WTC11 (cell line): ENCODE measurements around the gene COL4A2. TPM values are rescaled to one million over a fixed set of nuclear protein-coding genes. Genes with fewer than 3 reads are reported as not detected.

ENCODE experiments used
- ATAC-seq: fragments of 200-7000 bp; cut with Tn5 transposase; 2 replicates; pipeline ENCODE4 v1.10.0; 2021; ENCODE audit warnings: mild to moderate bottlenecking, moderate library complexity
- CTCF ChIA-PET: fragments of 300-600 bp; sonication (Branson Sonifier 250); formaldehyde crosslinking; loops from one replicate; lab custom pipeline; 2021; ENCODE audit warnings: antibody characterized with exemption; lab: Charles Lee
- POLR2A ChIA-PET: fragments of 350-600 bp; sonication (Branson Sonifier 250); formaldehyde crosslinking; loops from one replicate; lab custom pipeline; 2021; ENCODE audit warnings: antibody characterized with exemption; lab: Charles Lee
- DNase-seq: peaks from one replicate; pipeline ENCODE4 v3.0.0; 2021; ENCODE audit warnings: low spot score
- H3K27ac Mint-ChIP-seq: 2 replicates; pipeline ENCODE4 v1.8.0; 2021; ENCODE audit warnings: mixed read lengths
- H3K27me3 Mint-ChIP-seq: 2 replicates; pipeline ENCODE4 v1.8.0; 2021; ENCODE audit warnings: low read depth, mild to moderate bottlenecking, moderate library complexity, mixed read lengths
- H3K36me3 Mint-ChIP-seq: 2 replicates; pipeline ENCODE4 v1.8.0; 2021; ENCODE audit warnings: mixed read lengths
- H3K4me1 Mint-ChIP-seq: 2 replicates; pipeline ENCODE4 v1.8.0; 2022; ENCODE audit warnings: mixed read lengths
- H3K4me3 Mint-ChIP-seq: 2 replicates; pipeline ENCODE4 v1.8.0; 2021; ENCODE audit warnings: mild to moderate bottlenecking, moderate library complexity, mixed read lengths
- H3K9me3 Mint-ChIP-seq: 2 replicates; pipeline ENCODE4 v1.8.0; 2021; ENCODE audit warnings: mixed read lengths
- ESRRA ChIP-seq: sonication (generic); formaldehyde crosslinking; IDR thresholded peaks from 2 replicates; pipeline ENCODE4 v1.8.1; 2022; ENCODE audit warnings: mild to moderate bottlenecking, missing genetic modification reagents, borderline replicate concordance
- ETV6 ChIP-seq: sonication (generic); formaldehyde crosslinking; IDR thresholded peaks from 2 replicates; pipeline ENCODE4 v1.8.1; 2022; ENCODE audit warnings: mild to moderate bottlenecking, missing genetic modification reagents
- FOXP1 ChIP-seq: sonication (generic); formaldehyde crosslinking; IDR thresholded peaks from 2 replicates; pipeline ENCODE4 v1.8.0; 2022; ENCODE audit warnings: missing genetic modification reagents, mild to moderate bottlenecking, moderate library complexity, borderline replicate concordance
- JAZF1 ChIP-seq: fragments of 250-450 bp; sonication (Bioruptor Pico); IDR thresholded peaks from 2 replicates; pipeline ENCODE4 v1.9.0; 2021; ENCODE audit warnings: moderate library complexity, mild to moderate bottlenecking, inconsistent platforms
- MXD4 ChIP-seq: fragments of 250-450 bp; sonication (Bioruptor Pico); IDR thresholded peaks from 2 replicates; pipeline ENCODE4 v1.8.0; 2021; ENCODE audit warnings: mild to moderate bottlenecking, moderate library complexity, borderline replicate concordance
- NR1H2 ChIP-seq: sonication (generic); formaldehyde crosslinking; IDR thresholded peaks from 2 replicates; pipeline ENCODE4 v1.9.0; 2021; ENCODE audit warnings: mild to moderate bottlenecking, moderate library complexity, missing genetic modification reagents
- ZNF317 ChIP-seq: sonication (generic); formaldehyde crosslinking; IDR thresholded peaks from 2 replicates; pipeline ENCODE4 v1.8.1; 2023; ENCODE audit warnings: low read depth, mild to moderate bottlenecking, moderate library complexity, missing genetic modification reagents, borderline replicate concordance
- total RNA-seq: library from RNA; stranded (reverse); gene quantifications from 3 replicates; pipeline ENCODE4 v1.2.3, GENCODE V29; 2021
- TF ChIP-seq, protein P1 (sequence below): fragments of 250-450 bp; sonication (Bioruptor Pico); IDR thresholded peaks from 2 replicates; pipeline ENCODE4 v1.9.0; 2021; ENCODE audit warnings: mild to moderate bottlenecking
- TF ChIP-seq, protein P2 (sequence below): fragments of 250-450 bp; sonication (Bioruptor Pico); IDR thresholded peaks from 2 replicates; pipeline ENCODE4 v1.8.0; 2021; ENCODE audit warnings: mild to moderate bottlenecking
- TF ChIP-seq, protein P3 (sequence below): sonication (generic); formaldehyde crosslinking; IDR thresholded peaks from 2 replicates; pipeline ENCODE4 v1.8.1; 2023; ENCODE audit warnings: mild to moderate bottlenecking, missing genetic modification reagents, moderate library complexity
- TF ChIP-seq, protein P4 (sequence below): sonication (generic); formaldehyde crosslinking; IDR thresholded peaks from 2 replicates; pipeline ENCODE4 v1.8.0; 2022; ENCODE audit warnings: mild to moderate bottlenecking, missing genetic modification reagents
- TF ChIP-seq, protein P5 (sequence below): sonication (generic); formaldehyde crosslinking; IDR thresholded peaks from 2 replicates; pipeline ENCODE4 v1.8.0; 2022; ENCODE audit warnings: mild to moderate bottlenecking, missing genetic modification reagents
- TF ChIP-seq, protein P6 (sequence below): sonication (generic); formaldehyde crosslinking; IDR thresholded peaks from 2 replicates; pipeline ENCODE4 v1.8.1; 2023; ENCODE audit warnings: mild to moderate bottlenecking, missing genetic modification reagents, moderate library complexity
- TF ChIP-seq, protein P7 (sequence below): fragments of 250-450 bp; sonication (Bioruptor Pico); IDR thresholded peaks from 2 replicates; pipeline ENCODE4 v1.9.0; 2021; ENCODE audit warnings: mild to moderate bottlenecking, borderline replicate concordance
- TF ChIP-seq, protein P8 (sequence below): fragments of 250-450 bp; sonication (Bioruptor Pico); IDR thresholded peaks from 2 replicates; pipeline ENCODE4 v1.9.0; 2021; ENCODE audit warnings: mild to moderate bottlenecking

COL4A2 gene
- total RNA-seq, 1 experiment from 2014 or later, result 109 TPM

DNA sequence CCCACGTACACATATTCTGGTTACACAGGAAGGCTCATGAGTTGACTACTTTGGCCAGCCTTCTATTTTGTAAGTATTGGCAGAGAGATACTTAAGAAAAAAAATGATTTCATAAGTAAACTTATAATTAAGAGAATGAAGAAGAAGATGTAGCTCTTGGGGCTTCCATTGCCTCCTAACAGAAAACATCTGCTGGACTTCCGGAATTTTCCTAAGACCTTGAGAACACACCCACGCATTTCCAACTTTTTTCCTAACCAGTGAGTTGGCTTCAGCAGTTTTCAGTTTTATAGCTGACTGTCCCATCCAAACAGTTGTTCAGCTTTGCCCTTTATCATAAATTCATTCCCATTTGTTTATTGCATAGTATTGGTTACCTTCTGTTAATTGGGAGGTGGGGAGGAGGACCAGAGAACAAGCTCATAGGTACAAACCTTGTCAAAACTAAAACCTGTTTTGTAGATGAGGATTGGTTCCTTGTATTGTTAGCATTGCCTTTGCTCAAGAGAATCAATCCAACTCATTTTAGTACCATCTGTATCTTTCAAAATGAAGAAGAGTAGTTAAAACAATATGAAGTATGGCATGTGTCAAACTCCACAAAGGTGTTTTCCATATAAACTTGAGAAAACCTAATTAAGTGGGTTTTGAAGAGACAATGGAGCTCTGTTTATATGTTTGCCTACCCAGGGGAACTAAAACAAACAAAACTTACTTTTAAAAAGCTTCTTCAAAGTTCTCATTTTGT lies 93.9 kb downstream of the COL4A2 start:
- ChIA-PET CTCF (no interaction called here), POLR2A (no interaction called here)
- H3K27ac Mint-ChIP-seq, result no peak overlapping the region
- TF ChIP-seq, protein P1, sequence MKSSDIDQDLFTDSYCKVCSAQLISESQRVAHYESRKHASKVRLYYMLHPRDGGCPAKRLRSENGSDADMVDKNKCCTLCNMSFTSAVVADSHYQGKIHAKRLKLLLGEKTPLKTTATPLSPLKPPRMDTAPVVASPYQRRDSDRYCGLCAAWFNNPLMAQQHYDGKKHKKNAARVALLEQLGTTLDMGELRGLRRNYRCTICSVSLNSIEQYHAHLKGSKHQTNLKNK (CRISPR knock-in tag), result no peak
- TF ChIP-seq NR1H2 (CRISPR knock-in tag), result no peak
- TF ChIP-seq, protein P2, sequence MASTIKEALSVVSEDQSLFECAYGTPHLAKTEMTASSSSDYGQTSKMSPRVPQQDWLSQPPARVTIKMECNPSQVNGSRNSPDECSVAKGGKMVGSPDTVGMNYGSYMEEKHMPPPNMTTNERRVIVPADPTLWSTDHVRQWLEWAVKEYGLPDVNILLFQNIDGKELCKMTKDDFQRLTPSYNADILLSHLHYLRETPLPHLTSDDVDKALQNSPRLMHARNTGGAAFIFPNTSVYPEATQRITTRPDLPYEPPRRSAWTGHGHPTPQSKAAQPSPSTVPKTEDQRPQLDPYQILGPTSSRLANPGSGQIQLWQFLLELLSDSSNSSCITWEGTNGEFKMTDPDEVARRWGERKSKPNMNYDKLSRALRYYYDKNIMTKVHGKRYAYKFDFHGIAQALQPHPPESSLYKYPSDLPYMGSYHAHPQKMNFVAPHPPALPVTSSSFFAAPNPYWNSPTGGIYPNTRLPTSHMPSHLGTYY (CRISPR knock-in tag), result no peak
- TF ChIP-seq ZNF317, result no peak
- TF ChIP-seq, protein P3, sequence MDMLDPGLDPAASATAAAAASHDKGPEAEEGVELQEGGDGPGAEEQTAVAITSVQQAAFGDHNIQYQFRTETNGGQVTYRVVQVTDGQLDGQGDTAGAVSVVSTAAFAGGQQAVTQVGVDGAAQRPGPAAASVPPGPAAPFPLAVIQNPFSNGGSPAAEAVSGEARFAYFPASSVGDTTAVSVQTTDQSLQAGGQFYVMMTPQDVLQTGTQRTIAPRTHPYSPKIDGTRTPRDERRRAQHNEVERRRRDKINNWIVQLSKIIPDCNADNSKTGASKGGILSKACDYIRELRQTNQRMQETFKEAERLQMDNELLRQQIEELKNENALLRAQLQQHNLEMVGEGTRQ (CRISPR knock-in tag), result no peak
- no peak for ATAC-seq
- H3K9me3 Mint-ChIP-seq, result no peaks in the 10 kb centered on the region
- no peaks in the 10 kb centered on the region for H3K27me3 Mint-ChIP-seq
- no peak overlapping the region for H3K4me3 Mint-ChIP-seq
- DNase-seq, result no peak
- no peaks in the 10 kb centered on the region for H3K36me3 Mint-ChIP-seq
- peaks cover 4% of the 10 kb centered on the region for H3K4me1 Mint-ChIP-seq

DNA sequence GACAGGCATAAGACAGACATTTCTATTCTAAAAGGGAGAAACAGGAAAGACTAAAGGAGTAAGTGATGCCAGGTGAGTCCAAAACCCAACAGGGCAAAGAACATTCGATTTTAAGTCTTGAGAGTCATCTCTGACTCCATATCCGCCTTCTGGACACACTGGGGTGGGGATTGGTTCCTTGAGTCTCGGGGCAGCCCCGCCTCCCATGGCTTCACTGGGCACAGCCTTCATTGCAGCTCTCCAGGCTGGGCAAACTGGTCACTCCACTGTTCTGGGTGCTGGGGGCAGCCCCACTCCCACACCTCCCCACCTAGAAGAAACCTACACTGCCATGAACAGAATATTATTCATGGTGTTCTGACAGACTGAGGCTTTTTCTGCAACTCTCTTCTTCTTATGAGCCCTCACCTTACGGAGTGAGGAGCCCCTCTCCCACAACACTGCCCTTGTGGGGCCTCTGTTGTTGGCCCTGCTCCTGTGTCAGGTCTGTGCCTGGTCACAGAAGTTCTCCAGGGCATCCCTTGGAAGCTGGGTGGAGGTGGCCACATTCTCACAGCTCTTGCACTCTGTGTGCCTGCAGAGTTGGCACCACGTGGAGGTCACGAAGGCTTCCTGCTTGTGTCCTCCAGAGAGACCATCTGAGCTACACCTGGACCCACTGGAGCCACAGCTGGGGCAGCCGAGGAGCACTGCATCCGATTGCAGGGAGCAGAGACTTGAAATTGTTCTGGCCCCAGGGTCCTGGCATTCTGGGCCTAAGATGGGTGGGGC lies 95.4 kb downstream of the COL4A2 start:
- CTCF ChIA-PET, result no interaction called here

DNA sequence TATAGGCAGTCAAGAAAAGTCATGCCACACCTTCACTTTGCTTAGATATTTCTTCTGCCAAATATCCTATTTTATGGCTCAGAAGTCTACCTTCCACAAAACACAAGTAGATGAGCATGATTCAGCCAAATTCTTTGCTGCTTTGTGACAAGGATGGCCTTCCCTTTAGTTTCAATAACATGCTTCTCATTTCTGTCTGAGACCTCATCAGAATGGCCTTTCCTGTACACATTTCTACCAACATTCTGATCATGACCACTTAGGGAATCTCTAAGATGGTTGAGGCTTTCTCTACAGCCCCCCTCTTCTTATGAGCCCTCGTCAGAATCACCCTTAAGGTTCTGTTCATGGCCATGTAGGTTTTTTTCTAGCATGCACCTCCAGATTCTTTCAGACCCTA lies 96.2 kb downstream of the COL4A2 start:
- Mint-ChIP-seq H3K9me3 (no peaks in the 10 kb centered on the region), H3K36me3 (no peaks in the 10 kb centered on the region), H3K27ac (no peak overlapping the region), H3K4me3 (no peak overlapping the region), H3K27me3 (no peaks in the 10 kb centered on the region), H3K4me1 (peaks cover 20% of the 10 kb centered on the region)
- ChIA-PET POLR2A (no interaction called here), CTCF (no interaction called here)
- no peak for ATAC-seq
- no peak for DNase-seq
- no peak for TF ChIP-seq MXD4 (CRISPR knock-in tag)
- TF ChIP-seq, protein P4, sequence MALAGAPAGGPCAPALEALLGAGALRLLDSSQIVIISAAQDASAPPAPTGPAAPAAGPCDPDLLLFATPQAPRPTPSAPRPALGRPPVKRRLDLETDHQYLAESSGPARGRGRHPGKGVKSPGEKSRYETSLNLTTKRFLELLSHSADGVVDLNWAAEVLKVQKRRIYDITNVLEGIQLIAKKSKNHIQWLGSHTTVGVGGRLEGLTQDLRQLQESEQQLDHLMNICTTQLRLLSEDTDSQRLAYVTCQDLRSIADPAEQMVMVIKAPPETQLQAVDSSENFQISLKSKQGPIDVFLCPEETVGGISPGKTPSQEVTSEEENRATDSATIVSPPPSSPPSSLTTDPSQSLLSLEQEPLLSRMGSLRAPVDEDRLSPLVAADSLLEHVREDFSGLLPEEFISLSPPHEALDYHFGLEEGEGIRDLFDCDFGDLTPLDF, result no peak
- TF ChIP-seq ETV6 (CRISPR knock-in tag), result no peak
- TF ChIP-seq FOXP1, result no peak
- TF ChIP-seq, protein P5, sequence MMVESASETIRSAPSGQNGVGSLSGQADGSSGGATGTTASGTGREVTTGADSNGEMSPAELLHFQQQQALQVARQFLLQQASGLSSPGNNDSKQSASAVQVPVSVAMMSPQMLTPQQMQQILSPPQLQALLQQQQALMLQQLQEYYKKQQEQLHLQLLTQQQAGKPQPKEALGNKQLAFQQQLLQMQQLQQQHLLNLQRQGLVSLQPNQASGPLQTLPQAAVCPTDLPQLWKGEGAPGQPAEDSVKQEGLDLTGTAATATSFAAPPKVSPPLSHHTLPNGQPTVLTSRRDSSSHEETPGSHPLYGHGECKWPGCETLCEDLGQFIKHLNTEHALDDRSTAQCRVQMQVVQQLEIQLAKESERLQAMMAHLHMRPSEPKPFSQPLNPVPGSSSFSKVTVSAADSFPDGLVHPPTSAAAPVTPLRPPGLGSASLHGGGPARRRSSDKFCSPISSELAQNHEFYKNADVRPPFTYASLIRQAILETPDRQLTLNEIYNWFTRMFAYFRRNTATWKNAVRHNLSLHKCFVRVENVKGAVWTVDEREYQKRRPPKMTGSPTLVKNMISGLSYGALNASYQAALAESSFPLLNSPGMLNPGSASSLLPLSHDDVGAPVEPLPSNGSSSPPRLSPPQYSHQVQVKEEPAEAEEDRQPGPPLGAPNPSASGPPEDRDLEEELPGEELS (CRISPR knock-in tag), result no peak
- TF ChIP-seq, protein P6, sequence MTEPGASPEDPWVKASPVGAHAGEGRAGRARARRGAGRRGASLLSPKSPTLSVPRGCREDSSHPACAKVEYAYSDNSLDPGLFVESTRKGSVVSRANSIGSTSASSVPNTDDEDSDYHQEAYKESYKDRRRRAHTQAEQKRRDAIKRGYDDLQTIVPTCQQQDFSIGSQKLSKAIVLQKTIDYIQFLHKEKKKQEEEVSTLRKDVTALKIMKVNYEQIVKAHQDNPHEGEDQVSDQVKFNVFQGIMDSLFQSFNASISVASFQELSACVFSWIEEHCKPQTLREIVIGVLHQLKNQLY (CRISPR knock-in tag), result no peak
- TF ChIP-seq, protein P7, sequence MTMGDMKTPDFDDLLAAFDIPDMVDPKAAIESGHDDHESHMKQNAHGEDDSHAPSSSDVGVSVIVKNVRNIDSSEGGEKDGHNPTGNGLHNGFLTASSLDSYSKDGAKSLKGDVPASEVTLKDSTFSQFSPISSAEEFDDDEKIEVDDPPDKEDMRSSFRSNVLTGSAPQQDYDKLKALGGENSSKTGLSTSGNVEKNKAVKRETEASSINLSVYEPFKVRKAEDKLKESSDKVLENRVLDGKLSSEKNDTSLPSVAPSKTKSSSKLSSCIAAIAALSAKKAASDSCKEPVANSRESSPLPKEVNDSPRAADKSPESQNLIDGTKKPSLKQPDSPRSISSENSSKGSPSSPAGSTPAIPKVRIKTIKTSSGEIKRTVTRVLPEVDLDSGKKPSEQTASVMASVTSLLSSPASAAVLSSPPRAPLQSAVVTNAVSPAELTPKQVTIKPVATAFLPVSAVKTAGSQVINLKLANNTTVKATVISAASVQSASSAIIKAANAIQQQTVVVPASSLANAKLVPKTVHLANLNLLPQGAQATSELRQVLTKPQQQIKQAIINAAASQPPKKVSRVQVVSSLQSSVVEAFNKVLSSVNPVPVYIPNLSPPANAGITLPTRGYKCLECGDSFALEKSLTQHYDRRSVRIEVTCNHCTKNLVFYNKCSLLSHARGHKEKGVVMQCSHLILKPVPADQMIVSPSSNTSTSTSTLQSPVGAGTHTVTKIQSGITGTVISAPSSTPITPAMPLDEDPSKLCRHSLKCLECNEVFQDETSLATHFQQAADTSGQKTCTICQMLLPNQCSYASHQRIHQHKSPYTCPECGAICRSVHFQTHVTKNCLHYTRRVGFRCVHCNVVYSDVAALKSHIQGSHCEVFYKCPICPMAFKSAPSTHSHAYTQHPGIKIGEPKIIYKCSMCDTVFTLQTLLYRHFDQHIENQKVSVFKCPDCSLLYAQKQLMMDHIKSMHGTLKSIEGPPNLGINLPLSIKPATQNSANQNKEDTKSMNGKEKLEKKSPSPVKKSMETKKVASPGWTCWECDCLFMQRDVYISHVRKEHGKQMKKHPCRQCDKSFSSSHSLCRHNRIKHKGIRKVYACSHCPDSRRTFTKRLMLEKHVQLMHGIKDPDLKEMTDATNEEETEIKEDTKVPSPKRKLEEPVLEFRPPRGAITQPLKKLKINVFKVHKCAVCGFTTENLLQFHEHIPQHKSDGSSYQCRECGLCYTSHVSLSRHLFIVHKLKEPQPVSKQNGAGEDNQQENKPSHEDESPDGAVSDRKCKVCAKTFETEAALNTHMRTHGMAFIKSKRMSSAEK (CRISPR knock-in tag), result no peak

More for the DNA sequence above, 95.4 kb downstream of the COL4A2 start:
- DNase-seq (no peak), ATAC-seq (no peak)
- Mint-ChIP-seq H3K4me1 (peaks cover 15% of the 10 kb centered on the region), H3K27ac (no peak overlapping the region), H3K9me3 (no peaks in the 10 kb centered on the region), H3K36me3 (no peaks in the 10 kb centered on the region), H3K27me3 (no peaks in the 10 kb centered on the region), H3K4me3 (no peak overlapping the region)
- POLR2A ChIA-PET, result no interaction called here
- TF ChIP-seq, protein P8, sequence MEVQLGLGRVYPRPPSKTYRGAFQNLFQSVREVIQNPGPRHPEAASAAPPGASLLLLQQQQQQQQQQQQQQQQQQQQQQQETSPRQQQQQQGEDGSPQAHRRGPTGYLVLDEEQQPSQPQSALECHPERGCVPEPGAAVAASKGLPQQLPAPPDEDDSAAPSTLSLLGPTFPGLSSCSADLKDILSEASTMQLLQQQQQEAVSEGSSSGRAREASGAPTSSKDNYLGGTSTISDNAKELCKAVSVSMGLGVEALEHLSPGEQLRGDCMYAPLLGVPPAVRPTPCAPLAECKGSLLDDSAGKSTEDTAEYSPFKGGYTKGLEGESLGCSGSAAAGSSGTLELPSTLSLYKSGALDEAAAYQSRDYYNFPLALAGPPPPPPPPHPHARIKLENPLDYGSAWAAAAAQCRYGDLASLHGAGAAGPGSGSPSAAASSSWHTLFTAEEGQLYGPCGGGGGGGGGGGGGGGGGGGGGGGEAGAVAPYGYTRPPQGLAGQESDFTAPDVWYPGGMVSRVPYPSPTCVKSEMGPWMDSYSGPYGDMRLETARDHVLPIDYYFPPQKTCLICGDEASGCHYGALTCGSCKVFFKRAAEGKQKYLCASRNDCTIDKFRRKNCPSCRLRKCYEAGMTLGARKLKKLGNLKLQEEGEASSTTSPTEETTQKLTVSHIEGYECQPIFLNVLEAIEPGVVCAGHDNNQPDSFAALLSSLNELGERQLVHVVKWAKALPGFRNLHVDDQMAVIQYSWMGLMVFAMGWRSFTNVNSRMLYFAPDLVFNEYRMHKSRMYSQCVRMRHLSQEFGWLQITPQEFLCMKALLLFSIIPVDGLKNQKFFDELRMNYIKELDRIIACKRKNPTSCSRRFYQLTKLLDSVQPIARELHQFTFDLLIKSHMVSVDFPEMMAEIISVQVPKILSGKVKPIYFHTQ, result no peak
- TF ChIP-seq ESRRA (no peak), JAZF1 (CRISPR knock-in tag) (no peak)
